KOPT-K1 (cell line): ENCODE measurements around the gene ATAT1.
"Not testable (repeated sequence)": the region's sequence is repeated elsewhere in the genome, so short reads cannot be mapped to it uniquely, and the experiment has no call there.

ENCODE experiments used
- H3K27ac ChIP-seq: fragments of 200-600 bp; sonication (generic); 2 replicates; pipeline ENCODE4 v1.5.1; 2016; ENCODE audit warnings: antibody characterized with exemption, mild to moderate bottlenecking, low read depth, low read length; ENCODE audit not compliant: poor library complexity, severe bottlenecking
- H3K36me3 ChIP-seq: fragments of 200-600 bp; sonication (generic); 2 replicates; pipeline ENCODE4 v1.5.1; 2017; ENCODE audit warnings: antibody characterized with exemption, mild to moderate bottlenecking, low read length, moderate library complexity; ENCODE audit not compliant: insufficient read depth
- H3K9me3 ChIP-seq: fragments of 200-600 bp; sonication (generic); 2 replicates; pipeline ENCODE4 v1.5.1; 2017; ENCODE audit warnings: antibody characterized with exemption, low read length, mild to moderate bottlenecking; ENCODE audit not compliant: insufficient read depth, poor library complexity, severe bottlenecking

ATAT1 gene

DNA sequence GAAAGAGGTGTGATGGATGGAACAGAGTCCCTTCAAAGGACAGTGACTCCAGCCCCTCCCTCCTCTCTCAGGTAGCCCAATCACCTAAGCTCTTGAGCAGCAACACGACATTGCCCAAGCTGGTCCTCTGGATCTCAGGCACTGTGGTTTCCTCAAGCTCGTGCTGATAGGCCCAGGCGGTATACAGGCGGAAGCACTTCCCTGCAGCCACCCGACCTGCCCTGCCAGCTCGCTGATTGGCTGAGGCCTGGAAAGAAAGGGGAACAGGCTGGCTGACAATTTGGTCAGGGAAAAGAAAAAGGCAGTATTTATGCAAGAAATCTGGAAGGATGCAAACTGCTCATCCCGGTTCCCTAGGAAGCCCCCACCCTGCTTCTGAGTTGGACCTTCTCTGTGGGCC is 29.8 kb downstream of the ATAT1 start:
- Histone ChIP-seq H3K27ac (no peak overlapping the region), H3K9me3 (no peaks in the 10 kb centered on the region), H3K36me3 (peaks cover 97% of the 10 kb centered on the region)

DNA sequence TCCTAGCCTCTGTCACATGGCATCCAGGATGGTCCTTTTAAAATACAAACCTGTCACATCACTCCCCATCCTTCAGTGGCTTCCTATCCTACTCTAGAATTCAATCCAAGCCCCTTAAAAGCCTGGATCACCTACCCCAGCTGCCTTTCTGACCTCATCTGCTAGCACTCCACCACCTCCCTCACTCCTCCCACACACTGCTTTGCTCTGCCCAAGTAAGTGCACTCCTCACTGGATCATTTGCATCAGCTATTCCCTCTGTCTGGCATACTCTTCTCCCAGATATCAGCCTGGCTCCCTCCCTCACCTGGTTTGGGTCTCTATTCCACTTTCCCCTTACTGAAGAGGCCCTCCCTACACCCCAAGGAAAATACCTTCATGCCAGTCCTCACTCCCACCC is 30.8 kb downstream of the ATAT1 start:
- H3K27ac ChIP-seq = no peak overlapping the region
- H3K36me3 ChIP-seq = peaks cover 97% of the 10 kb centered on the region
- no peaks in the 10 kb centered on the region for H3K9me3 ChIP-seq

- H3K36me3 ChIP-seq = peaks cover 97% of the 10 kb centered on the region
- H3K9me3 ChIP-seq, H3K27ac ChIP-seq: not testable (repeated sequence)
These were observed 31.2 kb downstream of the ATAT1 start for GRCh38 chr6:30657922-30658321.

GRCh38 chr6:30664994-30665767 is 38.5 kb downstream of the ATAT1 start:
- Histone ChIP-seq H3K27ac (no peak overlapping the region), H3K36me3 (peaks cover 92% of the 10 kb centered on the region)

GRCh38 chr6:30666300-30666699 is 39.6 kb downstream of the ATAT1 start:
- not testable (repeated sequence) for H3K9me3 ChIP-seq, H3K27ac ChIP-seq
- H3K36me3 ChIP-seq = peaks cover 94% of the 10 kb centered on the region

More at GRCh38 chr6:30664994-30665767, 38.5 kb downstream of the ATAT1 start:
- no peaks in the 10 kb centered on the region for H3K9me3 ChIP-seq

GRCh38 chr6:30670760-30671527 is 44.3 kb downstream of the ATAT1 start:
- peaks cover 51% of the 10 kb centered on the region for H3K36me3 ChIP-seq
- H3K9me3 ChIP-seq = no peaks in the 10 kb centered on the region
- no peak overlapping the region for H3K27ac ChIP-seq

DNA sequence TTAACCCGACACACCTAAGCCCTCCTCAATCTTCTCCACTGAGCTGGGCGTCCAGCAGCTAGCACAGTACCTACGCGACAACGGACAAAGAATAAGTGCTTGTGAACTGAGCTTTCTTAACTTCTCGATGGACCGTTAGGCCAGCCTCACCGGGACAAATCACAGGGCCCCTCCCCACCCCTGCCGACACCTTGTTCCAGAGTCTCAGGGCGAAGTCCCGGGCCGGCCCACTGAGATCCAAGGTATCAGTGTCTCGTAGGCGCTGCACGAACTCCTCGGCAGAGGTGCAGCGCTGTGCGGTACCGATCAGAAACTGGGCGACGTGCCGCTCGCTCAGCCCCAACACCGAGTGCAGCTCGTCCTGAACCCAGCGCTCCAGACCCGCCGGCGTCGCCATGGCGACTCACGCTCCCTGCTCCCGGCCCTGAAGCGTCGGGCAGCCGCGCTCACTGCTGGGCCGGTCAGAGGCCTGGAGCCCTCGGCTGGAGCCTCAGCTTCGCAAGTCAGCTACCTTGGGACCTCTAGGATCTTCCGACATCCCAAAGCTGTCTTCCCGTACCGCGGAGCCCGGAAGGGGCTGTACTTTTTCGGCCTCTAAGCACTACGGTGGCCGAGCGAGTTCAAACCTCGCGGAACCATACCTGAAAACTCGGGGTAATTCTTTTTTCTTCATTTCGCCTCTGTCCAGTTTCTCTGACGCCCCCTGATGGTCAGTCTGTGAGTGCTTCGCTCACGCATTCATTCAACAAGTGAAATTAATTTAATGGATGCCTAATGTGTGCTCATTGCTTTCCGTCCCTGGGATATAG is 46.0 kb downstream of the ATAT1 start, which contains the start of gene DHX16:
Gene DHX16 (minus strand): TSS at position 562 of the 809 bp plus-strand sequence. CDS start 165 bp downstream, at position 397.
- no peaks in the 10 kb centered on the region for H3K9me3 ChIP-seq
- H3K27ac ChIP-seq = peak within 1 kb of the TSS; percentile 65
- peaks cover 51% of the 10 kb centered on the region for H3K36me3 ChIP-seq

- H3K36me3 ChIP-seq = peaks cover 57% of the 10 kb centered on the region
- H3K9me3 ChIP-seq = no peaks in the 10 kb centered on the region
- no peak overlapping the region for H3K27ac ChIP-seq
These were observed 50.1 kb downstream of the ATAT1 start for GRCh38 chr6:30676660-30677285.

- peaks cover 58% of the 10 kb centered on the region for H3K36me3 ChIP-seq
- H3K9me3 ChIP-seq = no peaks in the 10 kb centered on the region
- peak overlapping the region; percentile 75 for H3K27ac ChIP-seq
These were observed 52.5 kb downstream of the ATAT1 start for GRCh38 chr6:30678964-30679726.

DNA sequence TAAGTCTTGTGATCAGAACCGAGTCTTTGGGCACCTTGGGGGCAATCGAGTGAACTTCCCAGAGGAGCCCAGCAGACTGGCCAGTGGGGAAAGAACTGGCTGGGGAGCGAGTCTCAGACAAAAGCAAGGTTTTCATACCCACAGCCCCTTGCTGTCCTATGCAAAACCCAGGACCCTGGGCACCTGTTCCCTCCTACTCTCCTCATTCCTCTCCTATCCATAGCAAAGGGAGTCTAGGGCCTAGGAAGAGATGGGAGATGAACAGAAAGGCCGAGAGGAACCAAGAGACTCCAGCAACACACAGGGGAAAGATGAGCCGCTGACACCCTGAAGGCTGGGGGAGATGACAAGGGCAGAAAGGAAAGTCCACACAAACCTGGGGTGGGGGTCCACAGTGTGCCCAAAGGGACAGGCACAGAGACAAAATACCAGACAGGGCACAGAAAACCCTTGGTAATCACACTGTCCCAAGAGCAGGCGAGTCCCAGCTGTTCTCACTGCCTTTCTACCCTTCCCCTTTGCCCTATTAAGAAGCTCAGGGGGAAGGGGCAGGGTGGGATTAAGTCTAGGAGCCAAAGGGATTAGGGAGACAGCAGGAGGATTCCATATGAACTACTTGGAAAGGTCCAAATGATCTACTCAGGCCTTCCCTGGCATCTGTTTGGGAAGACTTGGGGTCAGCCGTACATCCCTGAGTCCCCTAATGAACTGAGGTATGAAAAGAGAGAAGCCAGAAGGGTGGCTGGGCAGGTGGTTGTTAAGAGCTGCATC is 53.3 kb downstream of the ATAT1 start:
- H3K27ac ChIP-seq = peak overlapping the region; percentile 75
- peaks cover 58% of the 10 kb centered on the region for H3K36me3 ChIP-seq
- no peaks in the 10 kb centered on the region for H3K9me3 ChIP-seq

GRCh38 chr6:30681766-30682142 is 55.1 kb downstream of the ATAT1 start:
- Histone ChIP-seq H3K27ac (peak overlapping the region; percentile 94), H3K36me3 (peaks cover 47% of the 10 kb centered on the region), H3K9me3 (no peaks in the 10 kb centered on the region)

- H3K9me3 ChIP-seq = no peaks in the 10 kb centered on the region
- H3K36me3 ChIP-seq = peaks cover 40% of the 10 kb centered on the region
- peak overlapping the region; percentile 94 for H3K27ac ChIP-seq
These were observed 55.8 kb downstream of the ATAT1 start for GRCh38 chr6:30682143-30683117.
